HUES48 (cell line): Measurements from ENCODE around the gene ITPKB.

ENCODE experiments used
- H3K27ac ChIP-seq: one replicate; pipeline ENCODE4 v1.7.0; 2013; ENCODE audit warnings: low read depth, low read length, inconsistent platforms
- H3K27me3 ChIP-seq: 2 replicates; pipeline ENCODE4 v1.6.1; 2013; ENCODE audit warnings: mild to moderate bottlenecking, low read length; ENCODE audit not compliant: control insufficient read depth, insufficient read depth
- H3K36me3 ChIP-seq: 2 replicates; pipeline ENCODE4 v1.6.1; 2013; ENCODE audit warnings: low read length; ENCODE audit not compliant: control insufficient read depth, insufficient read depth
- H3K4me1 ChIP-seq: 2 replicates; pipeline ENCODE4 v1.6.1; 2013; ENCODE audit warnings: mild to moderate bottlenecking, low read length; ENCODE audit not compliant: control insufficient read depth, insufficient read depth
- H3K4me3 ChIP-seq: 2 replicates; pipeline ENCODE4 v1.5.1; 2013; ENCODE audit warnings: mild to moderate bottlenecking, low read depth, low read length
- H3K9ac ChIP-seq: 2 replicates; pipeline ENCODE4 v1.6.1; 2013; ENCODE audit warnings: mild to moderate bottlenecking, low read depth, low read length, moderate library complexity
- H3K9me3 ChIP-seq: 2 replicates; pipeline ENCODE4 v1.6.1; 2013; ENCODE audit warnings: low read length; ENCODE audit not compliant: control insufficient read depth, insufficient read depth

Gene ITPKB

GRCh38 chr1:226690460-226690982 is 48.6 kb downstream of the ITPKB start:
- Histone ChIP-seq H3K36me3 (no peaks in the 10 kb centered on the region), H3K27ac (no peak overlapping the region), H3K9ac (no peak overlapping the region), H3K4me3 (no peak overlapping the region), H3K4me1 (peaks cover 15% of the 10 kb centered on the region), H3K9me3 (no peaks in the 10 kb centered on the region), H3K27me3 (no peaks in the 10 kb centered on the region)

- peaks cover 15% of the 10 kb centered on the region for H3K4me1 ChIP-seq
- no peak overlapping the region for H3K9ac ChIP-seq
- no peaks in the 10 kb centered on the region for H3K36me3 ChIP-seq
- H3K27me3 ChIP-seq, result no peaks in the 10 kb centered on the region
- H3K9me3 ChIP-seq, result no peaks in the 10 kb centered on the region
- H3K4me3 ChIP-seq, result no peak overlapping the region
- no peak overlapping the region for H3K27ac ChIP-seq
Measured at GRCh38 chr1:226688808-226689207, 50.3 kb downstream of the ITPKB start.

GRCh38 chr1:226688056-226688748 is 50.9 kb downstream of the ITPKB start:
- Histone ChIP-seq H3K9ac (no peak overlapping the region), H3K27me3 (no peaks in the 10 kb centered on the region), H3K4me1 (peaks cover 15% of the 10 kb centered on the region), H3K27ac (no peak overlapping the region), H3K4me3 (no peak overlapping the region), H3K9me3 (no peaks in the 10 kb centered on the region), H3K36me3 (no peaks in the 10 kb centered on the region)

GRCh38 chr1:226687426-226687825 is 51.7 kb downstream of the ITPKB start:
- no peak overlapping the region for H3K4me3 ChIP-seq
- no peak overlapping the region for H3K9ac ChIP-seq
- H3K27ac ChIP-seq, result no peak overlapping the region
- no peaks in the 10 kb centered on the region for H3K36me3 ChIP-seq
- H3K27me3 ChIP-seq, result peaks cover 8% of the 10 kb centered on the region; the same call in 1 of the 2 replicates
- H3K9me3 ChIP-seq, result no peaks in the 10 kb centered on the region
- peaks cover 18% of the 10 kb centered on the region for H3K4me1 ChIP-seq

- Histone ChIP-seq H3K4me3 (no peak overlapping the region), H3K4me1 (peaks cover 18% of the 10 kb centered on the region), H3K9me3 (no peaks in the 10 kb centered on the region), H3K27ac (no peak overlapping the region), H3K36me3 (no peaks in the 10 kb centered on the region), H3K27me3 (peaks cover 15% of the 10 kb centered on the region), H3K9ac (no peak overlapping the region)
Measured at GRCh38 chr1:226686440-226687425, 52.3 kb downstream of the ITPKB start.

- Histone ChIP-seq H3K27ac (no peak overlapping the region), H3K4me3 (no peak overlapping the region), H3K4me1 (peaks cover 24% of the 10 kb centered on the region), H3K9ac (no peak overlapping the region), H3K9me3 (no peaks in the 10 kb centered on the region), H3K36me3 (no peaks in the 10 kb centered on the region), H3K27me3 (peaks cover 25% of the 10 kb centered on the region)
Measured at GRCh38 chr1:226685196-226685820, 53.8 kb downstream of the ITPKB start.

GRCh38 chr1:226684026-226684425 is 55.1 kb downstream of the ITPKB start:
- Histone ChIP-seq H3K4me3 (no peak overlapping the region), H3K4me1 (peaks cover 32% of the 10 kb centered on the region), H3K27ac (no peak overlapping the region), H3K27me3 (peaks cover 31% of the 10 kb centered on the region), H3K9ac (no peak overlapping the region), H3K9me3 (no peaks in the 10 kb centered on the region), H3K36me3 (no peaks in the 10 kb centered on the region)

GRCh38 chr1:226682871-226683814 is 55.9 kb downstream of the ITPKB start:
- Histone ChIP-seq H3K4me1 (peaks cover 33% of the 10 kb centered on the region), H3K27me3 (peaks cover 40% of the 10 kb centered on the region), H3K36me3 (no peaks in the 10 kb centered on the region), H3K27ac (no peak overlapping the region), H3K9ac (no peak overlapping the region), H3K4me3 (no peak overlapping the region), H3K9me3 (no peaks in the 10 kb centered on the region)

GRCh38 chr1:226681652-226682493 is 57.2 kb downstream of the ITPKB start:
- no peaks in the 10 kb centered on the region for H3K36me3 ChIP-seq
- no peaks in the 10 kb centered on the region for H3K9me3 ChIP-seq
- H3K27ac ChIP-seq, result no peak overlapping the region
- H3K4me3 ChIP-seq, result no peak overlapping the region
- H3K9ac ChIP-seq, result no peak overlapping the region
- H3K4me1 ChIP-seq, result peaks cover 36% of the 10 kb centered on the region
- peaks cover 51% of the 10 kb centered on the region for H3K27me3 ChIP-seq
